ENCODE data around the gene JAZF1. TPM values are rescaled to one million over a fixed set of nuclear protein-coding genes. Genes with fewer than 3 reads are reported as not detected.

The JAZF1 gene
- total RNA-seq, 2 donors from 2014 or later, result 4.0 to 4.9 TPM

- H3K4me3 ChIP-seq, result no peak overlapping the region
- DNase-seq (no peak), ATAC-seq (no peak)
- no peak for TF ChIP-seq POLR2A (IDR thresholded peaks at IDR 0.05)
- no peak for TF ChIP-seq CTCF (IDR thresholded peaks at IDR 0.05)
- no peaks in the 10 kb centered on the region for H3K36me3 ChIP-seq (replicated peaks in 1 of 2; ENCODE audit: insufficient read depth in 1 of 2, low read depth in 2 of 2)
- intact Hi-C loops (cut with DNase I), result no loop called here
- H3K27me3 ChIP-seq, result no peaks in the 10 kb centered on the region
- H3K27ac ChIP-seq, result no peak overlapping the region
- 100% methylated on average over 1 of the region's 1 CpG for WGBS, 2 donors
- no peaks in the 10 kb centered on the region for H3K9me3 ChIP-seq
- H3K4me1 ChIP-seq, result no peaks in the 10 kb centered on the region
Observed at GRCh38 chr7:27953777-27954176, 226.8 kb downstream of the JAZF1 start.

GRCh38 chr7:27953361-27953760, 227.2 kb downstream of the JAZF1 start:
- intact Hi-C loops (cut with DNase I), result no loop called here
- no peaks in the 10 kb centered on the region for H3K36me3 ChIP-seq (replicated peaks in 1 of 2; ENCODE audit: insufficient read depth in 1 of 2, low read depth in 2 of 2)
- H3K9me3 ChIP-seq, result no peaks in the 10 kb centered on the region
- 68 to 90% methylated on average over 1 of the region's 1 CpG for WGBS, 2 donors
- no peak for DNase-seq
- H3K4me3 ChIP-seq, result no peak overlapping the region
- no peak overlapping the region for H3K27ac ChIP-seq
- ATAC-seq, result no peak
- no peak for TF ChIP-seq POLR2A (IDR thresholded peaks at IDR 0.05)
- TF ChIP-seq CTCF (IDR thresholded peaks at IDR 0.05), result no peak
- no peaks in the 10 kb centered on the region for H3K27me3 ChIP-seq
- H3K4me1 ChIP-seq, result no peaks in the 10 kb centered on the region

GRCh38 chr7:27952456-27953285, 227.9 kb downstream of the JAZF1 start:
- Histone ChIP-seq H3K4me3 (no peak overlapping the region), H3K36me3 (replicated peaks in 1 of 2; ENCODE audit: insufficient read depth in 1 of 2, low read depth in 2 of 2) (no peaks in the 10 kb centered on the region), H3K4me1 (no peaks in the 10 kb centered on the region), H3K27me3 (no peaks in the 10 kb centered on the region), H3K9me3 (no peaks in the 10 kb centered on the region), H3K27ac (no peak overlapping the region)
- no peak for TF ChIP-seq CTCF (IDR thresholded peaks at IDR 0.05)
- TF ChIP-seq POLR2A (IDR thresholded peaks at IDR 0.05), result no peak
- 83 to 90% methylated on average over 3 of the region's 3 CpGs for WGBS, 2 donors
- ATAC-seq (no peak), DNase-seq (no peak)
- intact Hi-C loops (cut with DNase I), result no loop called here

GRCh38 chr7:27950123-27950522, 230.5 kb downstream of the JAZF1 start:
- no peak overlapping the region for H3K4me3 ChIP-seq
- 70 to 73% methylated on average over 3 of the region's 3 CpGs for WGBS, 2 donors
- ATAC-seq (no peak), DNase-seq (no peak)
- no peak overlapping the region for H3K27ac ChIP-seq
- TF ChIP-seq POLR2A (IDR thresholded peaks at IDR 0.05), result no peak
- TF ChIP-seq CTCF (IDR thresholded peaks at IDR 0.05), result no peak
- H3K27me3 ChIP-seq, result no peaks in the 10 kb centered on the region
- no peaks in the 10 kb centered on the region for H3K36me3 ChIP-seq (replicated peaks in 1 of 2; ENCODE audit: insufficient read depth in 1 of 2, low read depth in 2 of 2)
- intact Hi-C loops (cut with DNase I), result no loop called here
- H3K9me3 ChIP-seq, result no peaks in the 10 kb centered on the region
- H3K4me1 ChIP-seq, result no peaks in the 10 kb centered on the region

- Histone ChIP-seq H3K4me1 (no peaks in the 10 kb centered on the region), H3K36me3 (replicated peaks in 1 of 2; ENCODE audit: insufficient read depth in 1 of 2, low read depth in 2 of 2) (no peaks in the 10 kb centered on the region), H3K4me3 (no peak overlapping the region), H3K9me3 (no peaks in the 10 kb centered on the region), H3K27me3 (no peaks in the 10 kb centered on the region), H3K27ac (no peak overlapping the region)
- DNase-seq (no peak), ATAC-seq (no peak)
- no peak for TF ChIP-seq POLR2A (IDR thresholded peaks at IDR 0.05)
- no peak for TF ChIP-seq CTCF (IDR thresholded peaks at IDR 0.05)
- 88 to 97% methylated on average over 3 of the region's 3 CpGs for WGBS, 2 donors
- intact Hi-C loops (cut with DNase I), result no loop called here
Observed at GRCh38 chr7:27948861-27949260, 231.7 kb downstream of the JAZF1 start.
